ENCODE measurements around the gene CARD14. TPM values are rescaled to one million over a fixed set of nuclear protein-coding genes. Genes with fewer than 3 reads are reported as not detected.

The CARD14 gene
- total and polyA plus RNA-seq, 2 of the 13 experiments (the other 11 are each of a cell fraction or from before 2014, with no cell fraction given) = 0.11 TPM; not detected in 1

- TF ChIP-seq ZNF615 (CRISPR knock-in tag; IDR thresholded peaks at IDR 0.05; ENCODE audit: borderline replicate concordance) (no peak), ZNF800 (CRISPR knock-in tag; IDR thresholded peaks at IDR 0.05) (no peak), ZNF160 (CRISPR knock-in tag; IDR thresholded peaks at IDR 0.05) (no peak), SOX6 (IDR thresholded peaks at IDR 0.05) (no peak), SOX6 (CRISPR knock-in tag; IDR thresholded peaks at IDR 0.05) (no peak; the same call in 1 of the 2 replicates), HOXA9 (CRISPR knock-in tag; IDR thresholded peaks at IDR 0.05; ENCODE audit: borderline replicate concordance) (no peak), ZSCAN12 (CRISPR knock-in tag; IDR thresholded peaks at IDR 0.05) (no peak), SMARCC2 (IDR thresholded peaks at IDR 0.05) (no peak), RBAK (CRISPR knock-in tag; IDR thresholded peaks at IDR 0.05) (no peak), ZHX1 (CRISPR knock-in tag; IDR thresholded peaks at IDR 0.05; ENCODE audit: low read depth) (0 out of 2 replicates have a peak, but pooled peaks have one; percentile 54), ATF4 (CRISPR knock-in tag; IDR thresholded peaks at IDR 0.05) (no peak; a peak in 1 of 4 replicates), POLR2AphosphoS5 (IDR thresholded peaks at IDR 0.05; ENCODE audit: low read depth, low read length) (peak; percentile 77), ZNF441 (CRISPR knock-in tag; IDR thresholded peaks at IDR 0.05; ENCODE audit: borderline replicate concordance) (no peak), ZC3H13 (CRISPR knock-in tag; IDR thresholded peaks at IDR 0.05) (0 out of 2 replicates have a peak, but pooled peaks have one; percentile 60), NFATC3 (CRISPR knock-in tag; IDR thresholded peaks at IDR 0.05) (no peak), ZNF841 (CRISPR knock-in tag; IDR thresholded peaks at IDR 0.05; ENCODE audit: borderline replicate concordance) (no peak), ZNF839 (CRISPR knock-in tag; IDR thresholded peaks at IDR 0.05; ENCODE audit: borderline replicate concordance) (no peak; the same call in 1 of the 2 replicates), DBP (CRISPR knock-in tag; IDR thresholded peaks at IDR 0.05; ENCODE audit: not compliant biosample characterization) (no peak), ZMYM3 (CRISPR knock-in tag; IDR thresholded peaks at IDR 0.05) (peak; percentile 27; the same call in 1 of the 2 replicates), ZNF468 (CRISPR knock-in tag; IDR thresholded peaks at IDR 0.05) (no peak)
- TF ChIP-seq, protein P1, sequence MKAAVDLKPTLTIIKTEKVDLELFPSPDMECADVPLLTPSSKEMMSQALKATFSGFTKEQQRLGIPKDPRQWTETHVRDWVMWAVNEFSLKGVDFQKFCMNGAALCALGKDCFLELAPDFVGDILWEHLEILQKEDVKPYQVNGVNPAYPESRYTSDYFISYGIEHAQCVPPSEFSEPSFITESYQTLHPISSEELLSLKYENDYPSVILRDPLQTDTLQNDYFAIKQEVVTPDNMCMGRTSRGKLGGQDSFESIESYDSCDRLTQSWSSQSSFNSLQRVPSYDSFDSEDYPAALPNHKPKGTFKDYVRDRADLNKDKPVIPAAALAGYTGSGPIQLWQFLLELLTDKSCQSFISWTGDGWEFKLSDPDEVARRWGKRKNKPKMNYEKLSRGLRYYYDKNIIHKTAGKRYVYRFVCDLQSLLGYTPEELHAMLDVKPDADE (CRISPR knock-in tag; IDR thresholded peaks at IDR 0.05) = no peak
- TF ChIP-seq, protein P2, sequence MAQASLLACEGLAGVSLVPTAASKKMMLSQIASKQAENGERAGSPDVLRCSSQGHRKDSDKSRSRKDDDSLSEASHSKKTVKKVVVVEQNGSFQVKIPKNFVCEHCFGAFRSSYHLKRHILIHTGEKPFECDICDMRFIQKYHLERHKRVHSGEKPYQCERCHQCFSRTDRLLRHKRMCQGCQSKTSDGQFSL (CRISPR knock-in tag; IDR thresholded peaks at IDR 0.05) = peak; percentile 88
Measured at GRCh38 chr17:80220054-80220735, 50.4 kb downstream of the CARD14 start, which contains the start of the genes SGSH and SLC26A11 (continued).
